ENCODE measurements around the gene NKX1-2. TPM values are rescaled to one million over a fixed set of nuclear protein-coding genes. Genes with fewer than 3 reads are reported as not detected.
A peak's percentile ranks its signal among the peaks of the same experiment; 100 is the strongest.

NKX1-2 gene
- total RNA-seq (not detected), polyA plus RNA-seq (ENCODE audit: insufficient read depth, low read depth, low replicate concordance) (not detected)
- long read RNA-seq, donor 1 = 0 reads
- long read RNA-seq, donor 2 = 0 reads
- long read RNA-seq, donor 3 = 0 reads
- long read RNA-seq, donor 4 = 0 reads
- long read RNA-seq, donor 5 = 0 reads
- long read RNA-seq, donor 6 = 0 reads
- long read RNA-seq, donor 7 = 0 reads
- long read RNA-seq, donor 8 = 0 reads
- long read RNA-seq, donor 9 = 0 reads
- long read RNA-seq, donor 10 = 0 reads

DNA sequence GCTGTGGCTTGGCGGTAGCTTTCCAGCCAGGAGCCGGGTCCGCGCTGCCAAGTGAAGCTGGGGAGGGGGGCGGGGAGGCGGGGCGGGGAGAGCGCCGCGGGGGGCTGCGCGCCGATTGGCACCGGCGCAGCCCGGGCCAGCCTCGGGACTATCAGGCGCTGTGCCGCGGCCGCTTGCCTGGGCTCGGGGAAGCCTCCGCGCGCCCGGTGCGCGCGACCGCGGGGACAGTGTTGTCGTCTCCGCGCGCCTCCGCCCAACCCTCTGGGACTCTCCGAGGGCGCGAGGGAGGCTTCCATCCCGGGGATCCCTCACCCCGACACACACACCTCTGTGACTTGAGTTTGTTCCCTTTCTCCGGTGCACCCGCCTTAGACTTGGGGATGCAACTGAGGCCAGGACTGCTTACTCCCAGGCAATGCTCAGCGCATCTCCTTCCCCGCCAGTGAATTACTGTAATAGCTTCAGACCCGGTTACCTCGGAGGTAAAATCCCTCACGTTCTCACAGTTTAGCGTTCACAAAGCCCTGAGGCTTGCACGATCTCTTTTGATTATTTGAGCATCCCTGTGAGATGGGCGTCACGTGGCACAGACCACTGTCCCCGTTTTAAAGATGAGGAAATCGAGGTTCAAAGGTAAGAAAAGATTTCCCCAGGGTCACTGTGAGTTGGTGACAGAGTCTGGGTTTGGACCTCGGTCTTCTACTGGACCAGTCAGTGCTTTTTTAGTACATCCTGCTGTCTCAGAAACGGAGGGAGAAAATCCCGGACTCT lies at the start of gene NKX1-2:
NKX1-2 (minus strand) TSS at position 24 of the 771 bp plus-strand sequence. CDS start 92 bp downstream, outside the sequence.
- Histone ChIP-seq H3K4me1 (ENCODE audit: control insufficient read depth in 2 of 3, insufficient read depth in 2 of 3, low read depth in 1 of 3, low read length in 3 of 3) (peaks cover 0 to 5% (median 0%) of the 10 kb centered on the region in 3 donors), H3K27ac (ENCODE audit: low read depth in 2 of 2, low read length in 2 of 2) (no peak within 1 kb of the TSS), H3K36me3 (ENCODE audit: control insufficient read depth in 2 of 3, insufficient read depth in 3 of 3, low read length in 3 of 3) (no peaks in the 10 kb centered on the region), H3K4me3 (ENCODE audit: low read length in 3 of 3) (no peak within 1 kb of the TSS), H3K9me3 (ENCODE audit: control insufficient read depth in 2 of 3, insufficient read depth in 1 of 3, low read length in 3 of 3) (no peaks in the 10 kb centered on the region), H3K27me3 (ENCODE audit: control insufficient read depth, insufficient read depth, low read length) (peaks cover 52% of the 10 kb centered on the region), H3K9ac (ENCODE audit: low read length in 3 of 3) (no peak within 1 kb of the TSS)
- FAIRE-seq (no peak), DNase-seq (peak in 3 of 5 donors; percentile 47 to 71 (median 68))
- intact Hi-C loops (cut with DNase I) = no loop called here
- TF ChIP-seq, protein P1, sequence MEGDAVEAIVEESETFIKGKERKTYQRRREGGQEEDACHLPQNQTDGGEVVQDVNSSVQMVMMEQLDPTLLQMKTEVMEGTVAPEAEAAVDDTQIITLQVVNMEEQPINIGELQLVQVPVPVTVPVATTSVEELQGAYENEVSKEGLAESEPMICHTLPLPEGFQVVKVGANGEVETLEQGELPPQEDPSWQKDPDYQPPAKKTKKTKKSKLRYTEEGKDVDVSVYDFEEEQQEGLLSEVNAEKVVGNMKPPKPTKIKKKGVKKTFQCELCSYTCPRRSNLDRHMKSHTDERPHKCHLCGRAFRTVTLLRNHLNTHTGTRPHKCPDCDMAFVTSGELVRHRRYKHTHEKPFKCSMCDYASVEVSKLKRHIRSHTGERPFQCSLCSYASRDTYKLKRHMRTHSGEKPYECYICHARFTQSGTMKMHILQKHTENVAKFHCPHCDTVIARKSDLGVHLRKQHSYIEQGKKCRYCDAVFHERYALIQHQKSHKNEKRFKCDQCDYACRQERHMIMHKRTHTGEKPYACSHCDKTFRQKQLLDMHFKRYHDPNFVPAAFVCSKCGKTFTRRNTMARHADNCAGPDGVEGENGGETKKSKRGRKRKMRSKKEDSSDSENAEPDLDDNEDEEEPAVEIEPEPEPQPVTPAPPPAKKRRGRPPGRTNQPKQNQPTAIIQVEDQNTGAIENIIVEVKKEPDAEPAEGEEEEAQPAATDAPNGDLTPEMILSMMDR (IDR thresholded peaks at IDR 0.05; ENCODE audit: borderline replicate concordance, extremely low read depth, insufficient read depth) = no peak

DNA sequence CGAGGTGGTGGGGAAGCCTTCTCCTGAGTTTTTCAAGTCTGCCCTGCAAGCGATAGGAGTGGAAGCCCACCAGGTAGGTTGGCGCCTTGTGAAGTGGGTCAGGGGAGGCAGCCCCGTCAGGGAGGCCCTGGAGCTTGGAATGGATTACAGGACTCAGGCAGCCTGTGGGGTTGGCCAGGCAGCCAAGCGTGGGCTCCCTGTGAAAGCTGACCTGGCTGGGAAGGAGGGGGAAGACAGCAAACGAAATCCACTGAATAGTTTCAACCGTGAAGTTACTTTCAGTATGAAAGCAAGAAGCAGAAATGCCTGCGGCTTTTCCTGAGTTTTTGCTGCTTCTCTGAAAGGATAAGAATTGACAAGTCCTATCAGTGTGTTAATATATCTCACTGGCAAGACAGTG lies 48.2 kb upstream of the NKX1-2 start:
- H3K9me3 ChIP-seq (ENCODE audit: control insufficient read depth in 2 of 3, insufficient read depth in 1 of 3, low read length in 3 of 3) = peaks cover 0 to 4% (median 0%) of the 10 kb centered on the region in 3 donors
- H3K4me1 ChIP-seq (ENCODE audit: control insufficient read depth in 2 of 3, insufficient read depth in 2 of 3, low read depth in 1 of 3, low read length in 3 of 3) = no peaks in the 10 kb centered on the region
- FAIRE-seq (no peak), DNase-seq (peak in 4 of 5 donors; percentile 86 to 92 (median 88))
- H3K27me3 ChIP-seq (ENCODE audit: control insufficient read depth, insufficient read depth, low read length) = no peaks in the 10 kb centered on the region
- peaks cover 0 to 5% (median 2%) of the 10 kb centered on the region in 3 donors for H3K36me3 ChIP-seq (ENCODE audit: control insufficient read depth in 2 of 3, insufficient read depth in 3 of 3, low read length in 3 of 3)
- no peak overlapping the region for H3K27ac ChIP-seq (ENCODE audit: low read depth in 2 of 2, low read length in 2 of 2)
- TF ChIP-seq, protein P1 (IDR thresholded peaks at IDR 0.05; ENCODE audit: borderline replicate concordance, extremely low read depth, insufficient read depth) = no peak
- H3K9ac ChIP-seq (ENCODE audit: low read length in 3 of 3) = no peak overlapping the region
- H3K4me3 ChIP-seq (ENCODE audit: low read length in 3 of 3) = no peak overlapping the region
- intact Hi-C loops (cut with DNase I) = no loop called here

DNA sequence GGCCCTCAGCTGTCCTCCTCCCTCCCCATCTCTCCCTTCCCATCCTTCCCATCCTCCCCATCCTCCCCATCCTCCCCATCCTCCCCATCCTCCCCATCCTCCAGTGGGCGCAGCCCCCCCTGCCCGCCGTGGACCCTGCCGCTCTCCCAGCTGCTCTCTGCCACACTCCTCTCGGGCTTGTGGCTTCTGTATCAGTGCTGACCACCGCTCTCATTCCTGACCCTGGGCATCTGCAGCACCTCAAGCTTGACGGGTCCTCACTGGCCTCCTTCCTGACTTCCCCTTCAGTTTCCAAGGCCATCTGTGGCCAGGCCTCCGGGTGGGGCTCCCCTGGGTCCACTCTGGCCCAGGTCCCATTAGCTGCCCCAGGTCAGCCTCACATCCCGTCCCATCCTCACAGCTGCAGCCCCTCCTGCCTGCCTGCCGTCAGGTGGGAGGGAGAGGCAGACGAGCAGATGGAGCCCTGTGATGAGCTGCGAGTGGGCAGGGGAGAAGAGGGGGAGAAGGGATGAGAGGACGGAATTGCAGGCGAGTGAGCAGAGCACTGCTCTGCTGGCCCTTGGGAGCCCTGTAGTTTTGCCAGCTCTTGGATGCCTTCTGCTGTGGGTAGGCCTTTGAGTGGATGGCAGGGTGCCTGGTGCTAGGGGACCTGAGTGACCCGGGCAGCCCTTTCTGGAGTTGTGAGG lies 47.5 kb upstream of the NKX1-2 start:
- H3K27me3 ChIP-seq (ENCODE audit: control insufficient read depth, insufficient read depth, low read length) = no peaks in the 10 kb centered on the region
- intact Hi-C loops (cut with DNase I) = no loop called here
- no peak for FAIRE-seq
- H3K36me3 ChIP-seq (ENCODE audit: control insufficient read depth in 2 of 3, insufficient read depth in 3 of 3, low read length in 3 of 3) = peaks cover 0 to 5% (median 2%) of the 10 kb centered on the region in 3 donors
- TF ChIP-seq, protein P1 (IDR thresholded peaks at IDR 0.05; ENCODE audit: borderline replicate concordance, extremely low read depth, insufficient read depth) = no peak
- DNase-seq = peak in 2 of 5 donors; percentile 26 to 64
- no peak overlapping the region for H3K9ac ChIP-seq (ENCODE audit: low read length in 3 of 3)
- H3K9me3 ChIP-seq (ENCODE audit: control insufficient read depth in 2 of 3, insufficient read depth in 1 of 3, low read length in 3 of 3) = peaks cover 0 to 4% (median 0%) of the 10 kb centered on the region in 3 donors
- H3K4me1 ChIP-seq (ENCODE audit: control insufficient read depth in 2 of 3, insufficient read depth in 2 of 3, low read depth in 1 of 3, low read length in 3 of 3) = no peaks in the 10 kb centered on the region
- H3K27ac ChIP-seq (ENCODE audit: low read depth in 2 of 2, low read length in 2 of 2) = no peak overlapping the region
- H3K4me3 ChIP-seq (ENCODE audit: low read length in 3 of 3) = no peak overlapping the region
